PC-9 (cell line): ENCODE results near the gene PECR.

Experiments used
- CTCF ChIP-seq: fragments of 200-600 bp; sonication (generic); conservative IDR thresholded peaks from 2 replicates; pipeline ENCODE4 v1.6.1; 2017; ENCODE audit warnings: mixed run types, antibody characterized with exemption, mild to moderate bottlenecking, moderate library complexity
- EZH2 ChIP-seq: fragments of 200-600 bp; sonication (generic); IDR thresholded peaks from 2 replicates; pipeline ENCODE4 v1.8.0; 2017; ENCODE audit warnings: antibody characterized with exemption, low read depth

- TF ChIP-seq CTCF, result no peak
- TF ChIP-seq EZH2, result no peak
Measured at GRCh38 chr2:215998636-215999035, 83.0 kb downstream of the PECR start.
